Tibial nerve (tissue), 4 donors: ENCODE data around the gene MORN1. TPM values are rescaled to one million over a fixed set of nuclear protein-coding genes. Genes with fewer than 3 reads are reported as not detected.
A peak's percentile ranks its signal among the peaks of the same experiment; 100 is the strongest.

Source experiments
- DNase-seq, 2 donors: peaks; one replicate each; pipeline ENCODE4 v3.0.0-alpha.2; 2019; ENCODE audit warnings: low spot score in 2 of 2
- H3K27ac ChIP-seq, 4 donors: fragments of 200-600 bp; sonication (generic) in 3 of 4; one replicate each; pipeline ENCODE4 v1.5.1; 2017 to 2019; ENCODE audit warnings: mild to moderate bottlenecking in 1 of 4
- H3K27me3 ChIP-seq, 2 donors: fragments of 200-600 bp; sonication (generic) in 1 of 2; one replicate each; pipeline versions ENCODE4 v1.5.1 to v1.6.0; 2017 to 2019
- H3K36me3 ChIP-seq, 3 donors: fragments of 200-600 bp; sonication (generic); one replicate each; pipeline ENCODE4 v1.5.1; 2018 to 2019
- H3K4me1 ChIP-seq, 4 donors: fragments of 200-600 bp; sonication (generic) in 3 of 4; one replicate each; pipeline ENCODE4 v1.5.1; 2017 to 2019
- H3K4me3 ChIP-seq, 4 donors: fragments of 200-600 bp; sonication (generic) in 3 of 4; one replicate each; pipeline ENCODE4 v1.5.1; 2017 to 2019; ENCODE audit warnings: mild to moderate bottlenecking in 1 of 4, moderate library complexity in 1 of 4
- H3K9me3 ChIP-seq, 4 donors: fragments of 200-600 bp; sonication (generic) in 3 of 4; one replicate each; pipeline ENCODE4 v1.5.1; 2017 to 2019
- CTCF ChIP-seq, 5 experiments: fragments of 200-600 bp in 3 of 5; fragments of 450-650 bp in 2 of 5; sonication (generic) in 3 of 5; IDR thresholded peaks; one replicate each; pipeline ENCODE4 v1.5.1; 2016 to 2019; ENCODE audit warnings: antibody characterized with exemption in 5 of 5, mild to moderate bottlenecking in 3 of 5, moderate library complexity in 2 of 5
- EP300 ChIP-seq, 2 donors: sonication (generic); formaldehyde crosslinking; IDR thresholded peaks; one replicate each; pipeline ENCODE4 v1.6.1; 2017; ENCODE audit warnings: antibody characterized with exemption in 2 of 2, mild to moderate bottlenecking in 1 of 2
- POLR2A ChIP-seq, 2 donors: fragments of 450-650 bp; IDR thresholded peaks; one replicate each; pipeline ENCODE4 v1.6.1; 2017; ENCODE audit warnings: antibody characterized with exemption in 2 of 2, mild to moderate bottlenecking in 2 of 2, moderate library complexity in 2 of 2
- WGBS, 2 donors: methylation state at CpG; one replicate each; pipeline ENCODE4 v1.1.5; 2018; 5-methylcytosine and 5-hydroxymethylcytosine counted together
- total RNA-seq, 4 donors: library from RNA; depleted of rRNA; stranded (reverse); fragments of >200 nt; gene quantifications; one replicate each; pipeline ENCODE4 v1.1.0, GENCODE V29; 2016

MORN1 gene
- total RNA-seq, 4 donors from 2014 or later: 8.7 to 21.9 (median 16.1) TPM

- H3K4me1 ChIP-seq: peaks cover 0 to 42% (median 21%) of the 10 kb centered on the region in 4 donors
- peak in 1 of 2 donors; percentile 19 for TF ChIP-seq EP300 (IDR thresholded peaks at IDR 0.05)
- no peak for TF ChIP-seq POLR2A (IDR thresholded peaks at IDR 0.05)
- TF ChIP-seq CTCF (IDR thresholded peaks at IDR 0.05): no peak
- peak overlapping the region in 1 of 4 donors; percentile 4 for H3K27ac ChIP-seq
- H3K9me3 ChIP-seq: no peaks in the 10 kb centered on the region
- no peak overlapping the region for H3K4me3 ChIP-seq
- H3K27me3 ChIP-seq: no peaks in the 10 kb centered on the region
- WGBS, 2 donors: 78 to 79% methylated on average over 44 to 48 of the region's 49 CpGs
- no peak for DNase-seq
- H3K36me3 ChIP-seq: peaks cover 3 to 71% (median 32%) of the 10 kb centered on the region in 3 donors
Observed at GRCh38 chr1:2304921-2305681, 86.3 kb downstream of the MORN1 start.

- Histone ChIP-seq H3K36me3 (peaks cover 3 to 68% (median 32%) of the 10 kb centered on the region in 3 donors), H3K27ac (peak overlapping the region in 1 of 4 donors; percentile 4), H3K4me1 (peaks cover 3 to 47% (median 28%) of the 10 kb centered on the region in 4 donors), H3K27me3 (no peaks in the 10 kb centered on the region), H3K4me3 (no peak overlapping the region), H3K9me3 (no peaks in the 10 kb centered on the region)
- no peak for TF ChIP-seq POLR2A (IDR thresholded peaks at IDR 0.05)
- TF ChIP-seq CTCF (IDR thresholded peaks at IDR 0.05): no peak
- TF ChIP-seq EP300 (IDR thresholded peaks at IDR 0.05): no peak
- WGBS, 2 donors: 91% methylated on average over 22 of the region's 22 CpGs
- DNase-seq: no peak
Observed at GRCh38 chr1:2304282-2304681, 87.1 kb downstream of the MORN1 start.

GRCh38 chr1:2303781-2304180 is 87.6 kb downstream of the MORN1 start:
- no peak for TF ChIP-seq CTCF (IDR thresholded peaks at IDR 0.05)
- no peak for TF ChIP-seq POLR2A (IDR thresholded peaks at IDR 0.05)
- no peak for TF ChIP-seq EP300 (IDR thresholded peaks at IDR 0.05)
- no peak overlapping the region for H3K4me3 ChIP-seq
- no peak for DNase-seq
- H3K9me3 ChIP-seq: no peaks in the 10 kb centered on the region
- H3K4me1 ChIP-seq: peaks cover 3 to 52% (median 33%) of the 10 kb centered on the region in 4 donors
- H3K27me3 ChIP-seq: no peaks in the 10 kb centered on the region
- peaks cover 3 to 63% (median 30%) of the 10 kb centered on the region in 3 donors for H3K36me3 ChIP-seq
- no peak overlapping the region for H3K27ac ChIP-seq
- 86 to 88% methylated on average over 22 to 24 of the region's 26 CpGs for WGBS, 2 donors

- peaks cover 3 to 58% (median 38%) of the 10 kb centered on the region in 4 donors for H3K4me1 ChIP-seq
- WGBS, 2 donors: 84 to 88% methylated on average over 29 to 34 of the region's 35 CpGs
- DNase-seq: no peak
- TF ChIP-seq POLR2A (IDR thresholded peaks at IDR 0.05): no peak
- TF ChIP-seq EP300 (IDR thresholded peaks at IDR 0.05): no peak
- TF ChIP-seq CTCF (IDR thresholded peaks at IDR 0.05): no peak
- no peak overlapping the region for H3K27ac ChIP-seq
- H3K36me3 ChIP-seq: peaks cover 3 to 57% (median 26%) of the 10 kb centered on the region in 3 donors
- H3K27me3 ChIP-seq: no peaks in the 10 kb centered on the region
- H3K4me3 ChIP-seq: no peak overlapping the region
- no peaks in the 10 kb centered on the region for H3K9me3 ChIP-seq
Observed at GRCh38 chr1:2303016-2303775, 88.2 kb downstream of the MORN1 start.
